HepG2 (cell line): ENCODE measurements around the gene PIAS1. TPM values are rescaled to one million over a fixed set of nuclear protein-coding genes. Genes with fewer than 3 reads are reported as not detected.

Experiments used
- BCLAF1 ChIP-seq: fragments of 450-650 bp; IDR thresholded peaks from 2 replicates; pipeline ENCODE4 v1.6.1; 2017; ENCODE audit warnings: mild to moderate bottlenecking
- CHD2 ChIP-seq: IDR thresholded peaks from 2 replicates; pipeline ENCODE4 v1.6.1; 2011; ENCODE audit warnings: low read depth, low read length, improper control_type of control experiment
- HMGXB3 ChIP-seq: sonication (generic); formaldehyde crosslinking; IDR thresholded peaks from 2 replicates; pipeline ENCODE4 v1.4.0; 2020; ENCODE audit warnings: missing genetic modification reagents, borderline replicate concordance
- IRF2 ChIP-seq: IDR thresholded peaks from 2 replicates; pipeline ENCODE4 v1.6.1; 2018; ENCODE audit warnings: missing genetic modification reagents, missing compliant biosample characterization
- KLF15 ChIP-seq: sonication (generic); formaldehyde crosslinking; IDR thresholded peaks from 2 replicates; pipeline ENCODE4 v1.8.1; 2023; ENCODE audit warnings: borderline replicate concordance, mild to moderate bottlenecking, inconsistent platforms, missing genetic modification reagents, mixed read lengths
- POLR2AphosphoS2 ChIP-seq: IDR thresholded peaks from 2 replicates; pipeline ENCODE4 v1.6.1; 2011; ENCODE audit warnings: low read depth, low read length, improper control_type of control experiment
- SIN3A ChIP-seq: IDR thresholded peaks from 2 replicates; pipeline ENCODE4 v1.6.1; 2011; ENCODE audit warnings: low read depth, mild to moderate bottlenecking, control low read depth, low read length, borderline replicate concordance
- SPEN ChIP-seq: sonication (generic); formaldehyde crosslinking; IDR thresholded peaks from 2 replicates; pipeline ENCODE4 v1.5.1; 2020; ENCODE audit warnings: low read depth, mild to moderate bottlenecking, missing genetic modification reagents
- ZBTB2 ChIP-seq: sonication (generic); formaldehyde crosslinking; IDR thresholded peaks from 2 replicates; pipeline ENCODE4 v1.8.0; 2022; ENCODE audit warnings: low read depth, missing genetic modification reagents
- ZBTB21 ChIP-seq: sonication (generic); formaldehyde crosslinking; IDR thresholded peaks from 2 replicates; pipeline ENCODE4 v1.4.0; 2020; ENCODE audit warnings: missing genetic modification reagents
- ZBTB46 ChIP-seq: sonication (generic); formaldehyde crosslinking; IDR thresholded peaks from 2 replicates; pipeline ENCODE4 v1.4.0; 2020; ENCODE audit warnings: mild to moderate bottlenecking, missing genetic modification reagents, borderline replicate concordance
- ZNF766 ChIP-seq: sonication (generic); formaldehyde crosslinking; IDR thresholded peaks from 2 replicates; pipeline ENCODE4 v1.5.0; 2020; ENCODE audit warnings: missing genetic modification reagents, borderline replicate concordance
- ZNF780A ChIP-seq: sonication (generic); formaldehyde crosslinking; IDR thresholded peaks from 2 replicates; pipeline ENCODE4 v1.8.0; 2022; ENCODE audit warnings: mild to moderate bottlenecking, missing genetic modification reagents, moderate library complexity
- polyA plus RNA-seq, 8 experiments: library from polyadenylated mRNA; depleted of rRNA in 3 of 8; stranded (reverse) in 7 of 8; unstranded in 1 of 8; fragments of >200 nt; fragmentation: Illumina TruSeq in 4 of 8; extraction: Trizol in 4 of 8; gene quantifications; 2 replicates each; pipeline versions ENCODE4 v1.2.1 to v1.2.3, GENCODE V29; 2011 to 2016; ENCODE audit warnings: low read depth in 4 of 8, missing spikeins in 1 of 8, mixed read lengths in 1 of 8; ENCODE audit not compliant: insufficient read depth in 1 of 8
- total RNA-seq, 5 experiments: library from RNA; depleted of rRNA; stranded (reverse); fragments of >200 nt; fragmentation: Illumina TruSeq; extraction: Trizol; gene quantifications; 2 replicates each; pipeline ENCODE4 v1.2.3, GENCODE V29; 2016; ENCODE audit warnings: low read depth in 1 of 5

The PIAS1 gene
- total and polyA plus RNA-seq, 2 of the 13 experiments (the other 11 are each of a cell fraction or from before 2014, with no cell fraction given) = 20.7 to 33.7 TPM

- TF ChIP-seq KLF15 (CRISPR knock-in tag) (peak; percentile 91; the same call in 1 of the 2 replicates), IRF2 (CRISPR knock-in tag) (peak; percentile 15; the same call in 1 of the 2 replicates), CHD2 (no peak), HMGXB3 (no peak), BCLAF1 (no peak), ZNF780A (CRISPR knock-in tag) (no peak), ZBTB46 (CRISPR knock-in tag) (no peak), ZNF766 (CRISPR knock-in tag) (peak; percentile 82), SPEN (peak; percentile 56; the same call in 1 of the 2 replicates), POLR2AphosphoS2 (no peak), ZBTB2 (peak; percentile 44; the same call in 1 of the 2 replicates), SIN3A (peak; percentile 43; the same call in 1 of the 2 replicates), ZBTB21 (CRISPR knock-in tag) (no peak)
These were observed 175.5 kb downstream of the PIAS1 start, which contains the start of gene CLN6 (continued) for GRCh38 chr15:68229386-68230156.
